Stimulated activated CD4-positive, alpha-beta T cell treated with anti-CD3 and anti-CD28 coated beads, Interleukin-15, amount 100 ng/mL, for 1 hour (primary cell): Measurements from ENCODE around the gene CEBPZ.
"Not testable (repeated sequence)": the region's sequence is repeated elsewhere in the genome, so short reads cannot be mapped to it uniquely, and the experiment has no call there.

ENCODE experiments used
- DNase-seq, 2 donors: peaks; one replicate each; pipeline ENCODE4 v3.0.0-alpha.2; 2020; ENCODE audit warnings: low read depth in 1 of 2, low spot score in 1 of 2

The CEBPZ gene

GRCh38 chr2:37219046-37219445, 12.3 kb downstream of the CEBPZ start:
- DNase-seq = no peak

- DNase-seq = no peak
Observed at GRCh38 chr2:37215250-37215649, 16.1 kb downstream of the CEBPZ start.

GRCh38 chr2:37211939-37212338, 19.5 kb downstream of the CEBPZ start:
- DNase-seq = no peak

GRCh38 chr2:37211212-37211611, 20.2 kb downstream of the CEBPZ start:
- DNase-seq = no peak

- not testable (repeated sequence) for DNase-seq
Observed at GRCh38 chr2:37206760-37207159, 24.6 kb downstream of the CEBPZ start.

- no peak for DNase-seq
Observed at GRCh38 chr2:37205689-37206341, 25.6 kb downstream of the CEBPZ start.

GRCh38 chr2:37205071-37205661, 26.2 kb downstream of the CEBPZ start:
- DNase-seq = not testable (repeated sequence)

- no peak for DNase-seq
Observed at GRCh38 chr2:37203708-37204107, 27.7 kb downstream of the CEBPZ start.

GRCh38 chr2:37201766-37202165, 29.6 kb downstream of the CEBPZ start:
- no peak for DNase-seq

GRCh38 chr2:37201208-37201607, 30.2 kb downstream of the CEBPZ start:
- no peak for DNase-seq

- no peak for DNase-seq
Observed at GRCh38 chr2:37198681-37199065, 32.7 kb downstream of the CEBPZ start.

GRCh38 chr2:37196320-37197195, 34.8 kb downstream of the CEBPZ start, which contains the start of gene CEBPZOS:
TSS of gene CEBPZOS (plus strand) at chr2:37196496. CDS start at chr2:37199705, 3,209 bp downstream.
- DNase-seq = peak; percentile 83 to 86

GRCh38 chr2:37195862-37196319, 35.5 kb downstream of the CEBPZ start:
- DNase-seq = not testable (repeated sequence)

GRCh38 chr2:37192551-37192950, 38.8 kb downstream of the CEBPZ start:
- DNase-seq = no peak

- no peak for DNase-seq
Observed at GRCh38 chr2:37191747-37192146, 39.6 kb downstream of the CEBPZ start.

- no peak for DNase-seq
Observed at GRCh38 chr2:37191253-37191652, 40.1 kb downstream of the CEBPZ start.

GRCh38 chr2:37190290-37190689, 41.1 kb downstream of the CEBPZ start:
- DNase-seq = no peak

GRCh38 chr2:37189452-37190153, 41.8 kb downstream of the CEBPZ start:
- no peak for DNase-seq

GRCh38 chr2:37188570-37188969, 42.8 kb downstream of the CEBPZ start, which contains the start of gene SULT6B1:
TSS of gene SULT6B1 (minus strand) at chr2:37188670. CDS start at chr2:37188640, 30 bp downstream.
- DNase-seq = no peak

- no peak for DNase-seq
Observed at GRCh38 chr2:37181726-37182684, 49.4 kb downstream of the CEBPZ start.
